NOMO-1 (cell line): ENCODE results near the gene BDP1.
A peak's percentile ranks its signal among the peaks of the same experiment; 100 is the strongest.
"Not testable (repeated sequence)": the region's sequence is repeated elsewhere in the genome, so short reads cannot be mapped to it uniquely, and the experiment has no call there.

ENCODE experiments used
- DNase-seq, 2 experiments: peaks; one replicate each; lab custom pipeline; 2025; ENCODE audit not compliant: unreplicated experiment in 2 of 2; lab: John Stamatoyannopoulos, UW

BDP1 gene

GRCh38 chr5:71457106-71457505, 1.7 kb downstream of the BDP1 start:
- no peak for DNase-seq

GRCh38 chr5:71460693-71461092, 5.2 kb downstream of the BDP1 start:
- no peak for DNase-seq

DNA sequence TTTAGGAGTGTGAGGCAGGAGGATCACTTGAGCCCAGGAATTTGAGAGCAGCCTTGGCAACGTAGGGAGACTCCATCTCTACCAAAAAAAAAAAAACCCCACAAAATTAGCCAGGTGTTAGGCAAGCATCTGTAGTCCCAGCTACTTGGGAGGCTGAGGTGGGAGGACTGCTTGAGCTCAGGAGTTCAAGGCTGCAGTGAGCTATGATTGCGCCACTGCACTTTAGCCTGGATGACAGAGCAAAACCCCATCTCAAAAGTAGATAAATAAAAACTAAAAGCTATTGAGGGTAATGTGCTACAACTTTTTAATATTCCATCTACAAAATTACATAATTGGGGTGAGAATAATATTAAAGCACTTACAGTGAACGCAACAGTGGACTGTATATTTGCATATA, 5.9 kb downstream of the BDP1 start:
- DNase-seq = no peak

GRCh38 chr5:71471193-71471592, 15.7 kb downstream of the BDP1 start:
- DNase-seq = no peak

GRCh38 chr5:71475788-71476384, 20.4 kb downstream of the BDP1 start:
- DNase-seq = peak in 1 of 2 experiments; percentile 3

DNA sequence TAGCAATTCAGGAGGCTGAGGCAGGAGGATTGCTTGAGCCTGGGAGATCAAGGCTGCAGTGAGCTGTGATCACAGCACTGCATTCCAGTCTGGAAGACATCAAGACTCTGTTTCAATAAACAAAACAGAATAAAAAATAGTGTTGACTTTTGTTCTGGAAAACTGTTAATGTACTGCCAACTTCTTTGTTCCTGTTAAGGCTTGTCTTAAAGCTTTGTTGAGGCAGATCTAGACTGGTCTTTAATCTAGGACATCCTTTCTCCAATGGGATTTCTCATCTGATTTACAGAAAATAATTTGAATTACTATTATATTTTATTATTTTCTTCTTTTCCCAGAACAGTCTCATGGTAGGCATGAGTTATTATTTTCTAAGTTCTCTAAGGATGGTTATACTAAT, 26.0 kb downstream of the BDP1 start:
- DNase-seq = no peak

- DNase-seq = no peak
These were observed 26.7 kb downstream of the BDP1 start for GRCh38 chr5:71482132-71482531.

GRCh38 chr5:71483355-71483754, 27.9 kb downstream of the BDP1 start:
- DNase-seq = no peak

DNA sequence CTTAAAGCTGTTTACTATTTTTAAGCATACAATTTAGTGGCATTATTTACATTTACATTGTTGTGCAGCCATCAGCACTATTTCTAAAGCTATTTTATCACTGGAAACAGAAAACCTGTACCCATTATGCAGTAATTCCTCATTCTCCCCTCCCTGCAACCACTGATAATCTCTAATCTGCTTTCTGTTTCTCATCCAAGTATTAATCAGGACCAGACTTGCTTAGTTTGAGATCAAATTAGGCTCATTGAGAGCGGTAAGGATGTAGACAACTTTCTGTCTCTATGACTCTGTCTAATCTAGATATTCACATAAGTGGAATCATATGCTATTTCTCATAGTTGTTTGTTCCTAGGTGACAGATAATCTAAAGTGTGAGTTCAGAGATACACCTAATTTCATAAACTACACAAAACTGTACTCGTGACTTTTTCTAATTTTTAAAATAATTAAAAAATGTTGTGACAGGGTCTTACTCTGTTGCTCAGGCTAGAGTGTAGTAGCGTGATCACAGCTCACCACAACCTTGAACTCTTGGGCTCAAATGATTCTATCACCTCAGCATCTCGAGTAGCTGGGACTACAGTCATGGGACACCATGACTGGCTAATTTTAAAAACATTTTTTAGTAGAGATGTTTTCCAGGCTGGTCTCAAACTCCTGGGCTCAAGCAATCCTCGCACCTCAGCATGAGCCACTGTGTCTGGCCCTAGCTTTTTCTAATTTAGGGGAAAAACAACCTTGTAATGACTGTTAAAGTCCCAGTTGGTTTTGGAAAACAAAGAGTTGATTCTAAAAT, 37.6 kb downstream of the BDP1 start:
- DNase-seq = no peak

- not testable (repeated sequence) for DNase-seq
These were observed 38.8 kb downstream of the BDP1 start for GRCh38 chr5:71494202-71494601.

DNA sequence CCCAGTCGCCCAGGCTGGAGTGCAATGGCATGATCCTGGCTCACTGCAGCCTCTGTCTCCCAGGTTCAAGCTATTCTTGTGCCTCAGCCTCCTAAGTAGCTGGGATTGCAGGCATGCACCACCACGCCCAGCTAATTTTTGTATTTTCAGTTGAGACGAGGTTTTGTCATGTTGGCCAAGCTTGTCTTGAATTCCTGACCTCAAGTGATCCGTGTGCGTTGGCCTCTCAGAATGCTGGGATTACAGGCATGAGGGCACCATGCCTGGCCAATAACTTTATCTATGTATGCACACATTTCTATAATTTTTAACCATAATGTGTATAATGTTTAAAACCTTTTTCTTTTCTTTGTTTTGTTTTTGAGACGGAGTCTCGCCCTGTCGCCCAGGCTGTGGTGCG, 43.3 kb downstream of the BDP1 start:
- DNase-seq = not testable (repeated sequence)

DNA sequence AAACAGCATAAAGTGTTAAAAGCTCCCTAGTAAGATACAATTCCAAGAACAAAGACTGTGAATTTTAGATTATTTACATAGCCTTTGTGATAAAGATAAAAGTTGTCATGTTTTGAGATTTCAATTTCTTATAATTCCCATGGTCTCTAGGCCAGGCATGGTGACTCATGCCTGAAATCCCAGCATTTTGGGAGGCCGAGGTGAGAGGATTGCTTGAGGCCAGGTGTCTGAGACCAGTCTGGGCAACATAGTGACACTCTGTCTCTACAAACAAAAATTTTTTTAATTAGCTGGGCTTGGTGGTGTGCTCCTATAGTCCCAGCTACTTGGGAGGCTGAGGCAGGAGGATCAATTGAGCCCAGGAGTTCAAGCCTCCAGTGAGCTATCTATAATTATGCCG, 48.1 kb downstream of the BDP1 start:
- DNase-seq = no peak

DNA sequence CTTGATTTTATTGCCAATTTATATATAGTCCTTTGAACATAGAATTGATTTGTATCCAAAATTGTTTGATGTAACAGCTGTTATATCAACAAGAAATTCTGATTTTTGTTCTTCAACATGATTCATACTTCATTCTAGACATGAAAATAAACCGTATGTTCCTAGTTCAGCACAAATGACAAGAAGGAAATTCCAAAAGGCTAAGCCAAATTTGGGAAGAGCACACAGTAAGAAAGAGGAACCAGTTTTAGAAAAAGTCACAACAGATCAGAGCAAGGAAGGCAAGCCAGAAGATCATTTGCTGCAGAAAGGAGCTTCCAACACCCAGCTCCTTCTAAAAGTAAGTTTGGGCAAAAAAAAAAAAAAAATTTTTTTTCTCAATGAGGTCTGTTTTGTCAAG, 66.7 kb downstream of the BDP1 start:
- DNase-seq = no peak

GRCh38 chr5:71525611-71526010, 70.2 kb downstream of the BDP1 start:
- not testable (repeated sequence) for DNase-seq

DNA sequence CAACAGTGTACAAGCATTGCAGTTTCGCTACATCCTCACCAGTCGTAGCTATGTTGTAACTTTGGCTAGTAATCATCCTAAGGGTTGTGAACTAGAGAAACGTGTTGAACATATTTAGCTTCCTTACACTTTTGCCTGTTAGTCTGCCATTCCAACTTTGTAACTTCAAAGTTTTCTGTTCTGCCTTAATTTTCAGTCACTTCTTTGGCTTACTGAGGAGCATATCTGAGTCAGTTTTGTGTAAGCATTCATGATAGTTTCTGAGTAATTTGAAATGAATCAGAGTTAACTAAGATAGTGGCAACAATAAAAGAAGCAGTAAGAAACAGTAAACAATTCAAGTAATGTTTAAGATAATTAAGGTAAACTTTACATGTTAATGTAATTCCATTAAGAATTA, 72.8 kb downstream of the BDP1 start:
- no peak for DNase-seq

DNA sequence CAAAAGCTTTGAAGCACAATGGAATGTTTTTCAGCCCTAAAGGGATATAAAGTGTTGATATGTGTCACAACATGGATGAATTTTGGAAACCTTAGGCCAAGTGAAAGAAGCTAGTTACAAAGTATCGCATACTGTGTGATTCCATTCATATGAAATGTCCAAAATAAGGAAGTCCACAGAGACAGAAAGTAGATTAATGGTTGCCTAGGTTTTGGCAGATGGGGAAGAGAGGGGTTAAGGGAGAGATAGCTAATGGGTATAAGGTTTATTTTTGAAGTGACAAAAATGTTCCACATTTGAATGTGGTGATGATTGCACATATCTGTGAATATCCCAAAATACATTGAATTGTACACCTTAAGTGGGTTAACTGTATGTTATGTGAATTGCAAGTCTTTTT, 74.2 kb downstream of the BDP1 start:
- peak; percentile 14 to 40 for DNase-seq

DNA sequence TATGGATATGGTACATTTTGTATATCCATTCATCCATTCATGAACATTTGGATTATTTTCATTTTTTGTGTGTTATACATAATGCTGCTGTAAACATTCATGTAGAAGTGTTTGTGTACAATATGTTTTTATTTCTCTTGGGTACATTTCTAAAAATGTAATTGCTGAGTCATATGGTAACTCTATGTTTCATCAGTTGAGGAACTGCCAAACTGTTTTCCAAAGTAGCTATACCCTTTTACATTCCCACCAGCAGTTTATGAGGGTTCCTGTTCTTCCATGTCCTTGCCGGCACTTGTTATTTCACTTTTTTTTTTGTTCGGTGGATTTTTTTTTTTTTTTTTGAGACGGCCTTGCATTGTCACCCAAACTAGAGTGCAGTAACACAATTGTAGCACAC, 77.7 kb downstream of the BDP1 start:
- DNase-seq = no peak

DNA sequence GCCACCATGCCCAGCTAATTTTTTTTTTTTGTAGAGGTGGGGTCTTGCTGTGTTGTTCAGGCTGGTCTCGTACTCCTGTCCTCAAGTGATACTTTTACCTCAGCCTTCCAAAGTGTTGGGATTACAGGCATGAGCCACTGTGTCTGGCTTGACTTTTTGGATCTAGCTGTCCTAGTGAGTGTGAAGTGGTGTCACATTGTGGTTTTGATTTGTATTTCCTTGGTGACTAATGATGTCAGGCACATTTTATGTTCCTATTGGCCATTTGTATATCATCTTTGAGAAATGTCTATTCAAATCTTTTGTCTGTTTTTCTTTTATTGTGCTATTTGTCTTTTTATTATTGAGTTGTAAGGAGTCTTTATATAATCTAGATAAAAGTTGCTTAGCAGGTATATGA, 78.2 kb downstream of the BDP1 start:
- DNase-seq = peak in 1 of 2 experiments; percentile 3

GRCh38 chr5:71537687-71538086, 82.2 kb downstream of the BDP1 start:
- DNase-seq = no peak

GRCh38 chr5:71550885-71551284, 95.4 kb downstream of the BDP1 start:
- not testable (repeated sequence) for DNase-seq

DNA sequence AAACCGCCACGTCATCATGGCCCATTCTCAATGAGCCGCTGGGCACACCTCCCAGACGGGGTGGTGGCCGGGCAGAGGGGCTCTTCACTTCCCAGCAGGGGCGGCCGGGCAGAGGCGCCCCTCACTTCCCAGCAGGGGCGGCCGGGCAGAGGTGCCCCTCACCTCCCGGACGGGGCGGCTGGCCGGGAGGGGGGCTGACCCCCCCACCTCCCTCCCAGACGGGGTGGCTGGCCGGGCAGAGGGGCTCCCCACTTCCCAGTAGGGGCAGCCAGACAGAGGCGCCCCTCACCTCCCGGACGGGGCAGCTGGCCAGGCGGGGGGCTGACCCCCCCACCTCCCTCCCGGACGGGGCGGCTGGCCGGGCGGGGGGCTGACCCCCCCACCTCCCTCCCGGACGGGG, 96.1 kb downstream of the BDP1 start:
- DNase-seq = not testable (repeated sequence)

DNA sequence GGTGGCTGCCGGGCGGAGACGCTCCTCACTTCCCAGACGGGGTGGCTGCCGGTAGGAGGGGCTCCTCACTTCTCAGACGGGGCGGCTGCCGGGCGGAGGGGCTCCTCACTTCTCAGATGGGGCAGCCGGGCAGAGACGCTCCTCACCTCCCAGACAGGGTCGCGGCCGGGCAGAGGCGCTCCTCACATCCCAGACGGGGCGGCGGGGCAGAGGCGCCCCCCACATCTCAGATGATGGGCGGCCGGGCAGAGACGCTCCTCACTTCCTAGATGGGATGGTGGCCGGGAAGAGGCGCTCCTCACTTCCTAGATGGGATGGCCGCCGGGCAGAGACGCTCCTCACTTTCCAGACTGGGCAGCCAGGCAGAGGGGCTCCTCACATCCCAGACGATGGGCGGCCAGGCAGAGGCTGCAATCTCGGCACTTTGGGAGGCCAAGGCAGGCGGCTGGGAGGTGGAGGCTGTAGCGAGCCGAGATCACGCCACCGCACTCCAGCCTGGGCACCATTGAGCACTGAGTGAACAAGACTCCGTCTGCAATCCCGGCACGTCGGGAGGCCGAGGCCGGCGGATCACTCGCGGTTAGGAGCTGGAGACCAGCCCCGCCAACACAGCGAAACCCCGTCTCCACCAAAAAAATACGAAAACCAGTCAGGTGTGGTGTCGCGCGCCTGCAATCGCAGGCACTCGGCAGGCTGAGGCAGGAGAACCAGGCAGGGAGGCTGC, 96.7 kb downstream of the BDP1 start:
- DNase-seq = not testable (repeated sequence)
